Peyer's patch (tissue), 4 donors: Measurements from ENCODE around the gene PSTPIP2. TPM values are rescaled to one million over a fixed set of nuclear protein-coding genes. Genes with fewer than 3 reads are reported as not detected.

Experiments used
- DNase-seq, 3 donors: peaks; one replicate each; pipeline ENCODE4 v3.0.0-alpha.2; 2017 to 2019
- H3K27ac ChIP-seq, 4 donors: fragments of 200-600 bp; sonication (generic); one replicate each; pipeline ENCODE4 v1.5.1; 2016 to 2019
- H3K27me3 ChIP-seq, 2 donors: fragments of 200-600 bp; sonication (generic); one replicate each; pipeline ENCODE4 v1.5.1; 2019
- H3K36me3 ChIP-seq, 3 donors: fragments of 200-600 bp; sonication (generic); one replicate each; pipeline ENCODE4 v1.5.1; 2016 to 2019
- H3K4me1 ChIP-seq, 4 donors: fragments of 200-600 bp; sonication (generic); one replicate each; pipeline ENCODE4 v1.5.1; 2016 to 2019
- H3K4me3 ChIP-seq, 4 donors: fragments of 200-600 bp; sonication (generic); 1 replicate in 3 of 4; 2 replicates in 1 of 4; pipeline ENCODE4 v1.5.1; 2016 to 2019; ENCODE audit warnings: mild to moderate bottlenecking in 1 of 4
- H3K9me3 ChIP-seq, 4 donors: fragments of 200-600 bp; sonication (generic); one replicate each; pipeline ENCODE4 v1.5.1; 2016 to 2019; ENCODE audit warnings: mild to moderate bottlenecking in 1 of 4
- CTCF ChIP-seq, 6 experiments: fragments of 450-650 bp in 4 of 6; fragments of 200-600 bp in 2 of 6; sonication (generic) in 1 of 6; IDR thresholded peaks; one replicate each; pipeline ENCODE4 v1.5.1; 2017 to 2019; ENCODE audit warnings: antibody characterized with exemption in 6 of 6, mild to moderate bottlenecking in 3 of 6, moderate library complexity in 1 of 6
- POLR2A ChIP-seq, 2 donors: fragments of 450-650 bp; IDR thresholded peaks; one replicate each; pipeline ENCODE4 v1.5.1; 2017; ENCODE audit warnings: antibody characterized with exemption in 2 of 2, mild to moderate bottlenecking in 2 of 2, moderate library complexity in 2 of 2
- total RNA-seq, 4 donors: library from RNA; depleted of rRNA; stranded (reverse); fragments of >200 nt; gene quantifications; one replicate each; pipeline ENCODE4 v1.1.0, GENCODE V29; 2016

The PSTPIP2 gene
- total RNA-seq, 4 donors from 2014 or later: 3.5 to 17.3 (median 7.3) TPM

DNA sequence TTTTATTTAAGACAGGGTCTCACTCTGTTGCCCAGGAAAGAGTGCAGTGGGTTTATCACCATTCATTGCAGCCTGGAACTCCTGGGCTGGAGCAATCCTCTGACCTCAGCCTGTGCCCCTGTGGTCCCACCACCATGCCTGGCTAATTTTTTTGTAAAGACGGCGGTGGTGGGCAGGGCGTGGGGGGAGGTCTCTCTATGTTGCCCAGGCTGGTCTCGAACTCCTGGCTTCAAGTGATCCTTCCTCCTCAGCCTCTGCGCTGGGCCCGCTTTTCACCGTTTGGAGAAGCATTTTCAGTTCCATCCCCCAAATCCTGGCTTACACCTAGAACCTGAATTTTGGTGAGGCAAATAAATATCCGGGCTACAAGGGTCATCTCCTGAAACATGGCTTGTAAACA, 27.4 kb upstream of the PSTPIP2 start:
- no peak overlapping the region for H3K4me3 ChIP-seq
- peaks cover 0 to 5% (median 0%) of the 10 kb centered on the region in 3 donors for H3K36me3 ChIP-seq
- no peak overlapping the region for H3K27ac ChIP-seq
- no peak for DNase-seq
- peaks cover 0 to 27% (median 5%) of the 10 kb centered on the region in 4 donors for H3K4me1 ChIP-seq
- no peaks in the 10 kb centered on the region for H3K27me3 ChIP-seq
- no peaks in the 10 kb centered on the region for H3K9me3 ChIP-seq
- TF ChIP-seq POLR2A (IDR thresholded peaks at IDR 0.05) (no peak), CTCF (IDR thresholded peaks at IDR 0.05) (no peak)

GRCh38 chr18:46098616-46098933, 26.5 kb upstream of the PSTPIP2 start:
- TF ChIP-seq POLR2A (IDR thresholded peaks at IDR 0.05) (no peak), CTCF (IDR thresholded peaks at IDR 0.05) (no peak)

DNA sequence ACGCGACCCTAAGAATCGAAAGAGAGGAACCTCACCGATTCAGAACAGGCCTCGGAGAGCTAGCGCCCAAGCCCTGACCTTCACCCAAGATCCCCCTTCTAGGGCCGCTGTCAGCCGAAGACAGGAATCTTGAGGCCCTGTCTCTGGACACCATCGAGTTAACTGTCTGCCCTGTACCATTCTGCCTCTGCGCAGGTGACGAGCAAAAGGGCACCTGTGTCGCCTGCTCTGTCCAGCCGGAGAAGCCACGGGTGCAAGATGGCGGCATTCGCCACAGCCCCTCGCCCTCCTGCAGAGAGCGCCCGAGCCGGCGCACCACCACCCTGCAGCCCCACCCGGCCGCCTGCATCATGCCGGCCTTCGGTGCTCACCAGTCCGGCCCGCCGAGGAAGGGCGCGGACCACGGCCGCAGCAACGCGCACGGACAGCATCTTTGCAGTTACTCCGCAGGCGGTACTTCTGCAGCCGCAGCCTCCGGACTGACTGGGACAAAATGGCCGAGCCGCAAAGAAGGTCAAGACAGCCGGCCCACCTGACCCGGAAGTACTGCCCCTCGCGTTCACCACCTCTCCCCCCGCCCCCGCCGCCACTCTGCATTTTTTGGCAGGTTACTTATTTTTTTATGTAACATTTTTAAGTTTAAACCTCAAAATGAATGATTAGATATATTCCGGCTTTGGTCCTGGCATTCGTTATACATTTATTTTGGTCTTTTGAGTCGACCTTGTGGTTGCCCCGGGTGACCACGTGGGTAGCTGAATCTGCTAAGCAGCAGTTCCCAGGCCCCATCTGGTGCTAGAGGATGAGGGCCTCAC, 25.9 kb upstream of the PSTPIP2 start, which contains the start of gene ATP5F1A:
Gene ATP5F1A, minus strand, starts transcription at position 496 of the 815 bp plus-strand sequence. Its CDS starts 65 bp downstream, at position 431.
- Histone ChIP-seq H3K27ac (peak within 1 kb of the TSS; percentile 85 to 98 (median 94)), H3K9me3 (no peaks in the 10 kb centered on the region), H3K27me3 (no peaks in the 10 kb centered on the region), H3K36me3 (peaks cover 0 to 20% (median 0%) of the 10 kb centered on the region in 3 donors), H3K4me1 (peaks cover 0 to 37% (median 5%) of the 10 kb centered on the region in 4 donors), H3K4me3 (peak within 1 kb of the TSS; percentile 85 to 98 (median 94))
- no peak for TF ChIP-seq CTCF (IDR thresholded peaks at IDR 0.05)
- peak; percentile 91 to 92 for TF ChIP-seq POLR2A (IDR thresholded peaks at IDR 0.05)
- peak; percentile 91 to 94 (median 94) for DNase-seq

More at GRCh38 chr18:46098616-46098933, 26.5 kb upstream of the PSTPIP2 start:
- no peaks in the 10 kb centered on the region for H3K27me3 ChIP-seq
- H3K36me3 ChIP-seq: peaks cover 0 to 14% (median 0%) of the 10 kb centered on the region in 3 donors
- no peak for DNase-seq
- peak overlapping the region; percentile 85 to 98 (median 94) for H3K27ac ChIP-seq
- H3K4me3 ChIP-seq: peak overlapping the region; percentile 85 to 98 (median 94)
- H3K9me3 ChIP-seq: no peaks in the 10 kb centered on the region
- peaks cover 0 to 36% (median 5%) of the 10 kb centered on the region in 4 donors for H3K4me1 ChIP-seq

GRCh38 chr18:46097431-46097800, 25.4 kb upstream of the PSTPIP2 start:
- peaks cover 0 to 25% (median 0%) of the 10 kb centered on the region in 3 donors for H3K36me3 ChIP-seq
- H3K9me3 ChIP-seq: no peaks in the 10 kb centered on the region
- H3K27me3 ChIP-seq: no peaks in the 10 kb centered on the region
- H3K27ac ChIP-seq: peak overlapping the region; percentile 85 to 98 (median 94)
- no peak for DNase-seq
- H3K4me3 ChIP-seq: peak overlapping the region; percentile 85 to 98 (median 94)
- peaks cover 0 to 37% (median 5%) of the 10 kb centered on the region in 4 donors for H3K4me1 ChIP-seq
- TF ChIP-seq CTCF (IDR thresholded peaks at IDR 0.05) (no peak), POLR2A (IDR thresholded peaks at IDR 0.05) (no peak)

GRCh38 chr18:46096651-46097300, 24.7 kb upstream of the PSTPIP2 start:
- peaks cover 0 to 37% (median 5%) of the 10 kb centered on the region in 4 donors for H3K4me1 ChIP-seq
- H3K27me3 ChIP-seq: no peaks in the 10 kb centered on the region
- peak overlapping the region; percentile 85 to 98 (median 94) for H3K4me3 ChIP-seq
- H3K36me3 ChIP-seq: peaks cover 0 to 32% (median 0%) of the 10 kb centered on the region in 3 donors
- peak overlapping the region; percentile 85 to 98 (median 94) for H3K27ac ChIP-seq
- H3K9me3 ChIP-seq: no peaks in the 10 kb centered on the region
- peak in 1 of 6 experiments; percentile 20 for TF ChIP-seq CTCF (IDR thresholded peaks at IDR 0.05)
- no peak for TF ChIP-seq POLR2A (IDR thresholded peaks at IDR 0.05)
- peak in 1 of 3 donors; percentile 48 for DNase-seq
